Measurements from ENCODE around the gene RCC1.

DNA sequence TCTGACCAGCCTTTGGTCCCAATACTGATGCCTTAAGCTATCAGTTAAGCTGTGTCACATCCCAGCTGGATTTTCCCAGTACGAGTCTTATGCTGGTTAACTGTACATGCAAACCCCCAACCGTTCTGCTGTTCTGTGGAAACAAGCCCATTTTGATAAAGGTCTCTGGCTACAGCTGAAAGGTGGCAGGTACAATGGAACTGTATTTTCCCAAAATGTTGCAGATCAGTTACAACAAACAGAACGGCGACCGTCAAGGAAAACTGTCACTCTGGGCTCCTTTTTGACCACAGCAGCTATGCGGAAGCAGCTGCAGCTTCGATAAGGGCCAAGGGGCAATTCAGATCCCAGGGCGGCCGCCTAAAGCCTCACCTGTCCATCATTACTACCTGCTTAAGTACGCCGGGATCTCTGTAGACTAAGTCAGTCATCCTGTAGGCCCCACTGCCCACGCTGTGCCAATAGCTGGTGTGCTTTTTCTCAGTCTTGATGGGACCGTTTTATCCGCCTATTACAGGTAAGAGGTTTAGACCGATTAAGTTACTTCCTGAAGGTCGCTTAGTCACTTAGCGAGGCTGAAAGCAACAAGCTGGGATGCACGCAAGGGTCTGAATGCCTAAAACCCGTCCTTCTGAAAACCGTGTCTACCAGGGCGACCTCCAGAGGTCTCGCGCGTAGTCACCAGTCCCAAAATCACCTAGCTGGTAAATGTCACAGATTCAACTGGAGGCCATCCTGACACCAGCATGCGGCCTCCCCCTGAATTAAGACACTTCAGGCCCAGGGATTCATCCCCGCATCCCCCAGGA is 75.1 kb downstream of the RCC1 start:
- TF ChIP-seq FOXM1 (IDR thresholded peaks at IDR 0.05; ENCODE audit: borderline replicate concordance) (no peak), ARNT (IDR thresholded peaks at IDR 0.05) (no peak), BHLHE40 (IDR thresholded peaks at IDR 0.05; ENCODE audit: borderline replicate concordance) (no peak), FOXA1 (IDR thresholded peaks at IDR 0.05) (no peak), SUZ12 (IDR thresholded peaks at IDR 0.05) (no peak), ZNF384 (IDR thresholded peaks at IDR 0.05) (no peak), SP1 (IDR thresholded peaks at IDR 0.05) (no peak), ELF4 (IDR thresholded peaks at IDR 0.05) (no peak), HDGF (IDR thresholded peaks at IDR 0.05; ENCODE audit: borderline replicate concordance) (peak; percentile 75; the same call in 1 of the 2 replicates), NFRKB (IDR thresholded peaks at IDR 0.05) (no peak)

All from HEK293T (cell line).